ENCODE results near the gene ZNF165. TPM values are rescaled to one million over a fixed set of nuclear protein-coding genes. Genes with fewer than 3 reads are reported as not detected.

The ZNF165 gene
- total and polyA plus RNA-seq, 2 of the 13 experiments (the other 11 are each of a cell fraction or from before 2014, with no cell fraction given), result 0.58 to 8.6 TPM

- TF ChIP-seq ARID5B (CRISPR knock-in tag; IDR thresholded peaks at IDR 0.05), result peak; percentile 77
- TF ChIP-seq CBFB (CRISPR knock-in tag; IDR thresholded peaks at IDR 0.05), result peak; percentile 93
- TF ChIP-seq ZNF784 (CRISPR knock-in tag; IDR thresholded peaks at IDR 0.05; ENCODE audit: borderline replicate concordance), result peak; percentile 99
- TF ChIP-seq ZC3H4 (CRISPR knock-in tag; IDR thresholded peaks at IDR 0.05; ENCODE audit: borderline replicate concordance), result peak; percentile 71; the same call in 1 of the 2 replicates
- TF ChIP-seq ZBTB42 (CRISPR knock-in tag; IDR thresholded peaks at IDR 0.05), result no peak
- peak; percentile 71 for TF ChIP-seq GMEB2 (CRISPR knock-in tag; IDR thresholded peaks at IDR 0.05; ENCODE audit: low read depth)
- TF ChIP-seq SOX13 (IDR thresholded peaks at IDR 0.05), result 0 out of 2 replicates have a peak, but pooled peaks have one; percentile 10
- TF ChIP-seq SOX13 (CRISPR knock-in tag; conservative IDR thresholded peaks at IDR 0.05 in 1 of 2, IDR thresholded peaks at IDR 0.05 in 1 of 2), result peak in 1 of 2 experiments; percentile 71; a peak in 2 of 4 replicates
- peak; percentile 98 for TF ChIP-seq ZNF350 (CRISPR knock-in tag; IDR thresholded peaks at IDR 0.05; ENCODE audit: borderline replicate concordance, low read depth)
- peak; percentile 83 for TF ChIP-seq GATAD2A (CRISPR knock-in tag; IDR thresholded peaks at IDR 0.05)
- TF ChIP-seq MEIS2 (CRISPR knock-in tag; IDR thresholded peaks at IDR 0.05), result peak; percentile 65; the same call in 1 of the 2 replicates
- peak; percentile 95 for TF ChIP-seq ZNF614 (CRISPR knock-in tag; IDR thresholded peaks at IDR 0.05; ENCODE audit: borderline replicate concordance)
- TF ChIP-seq ZNF205 (CRISPR knock-in tag; IDR thresholded peaks at IDR 0.05), result no peak; the same call in none of the 2 replicates
- TF ChIP-seq ZNF883 (CRISPR knock-in tag; IDR thresholded peaks at IDR 0.05; ENCODE audit: not compliant biosample characterization), result peak; percentile 90
- peak; percentile 90 for TF ChIP-seq RFX1 (IDR thresholded peaks at IDR 0.05)
- TF ChIP-seq ZHX1 (CRISPR knock-in tag; IDR thresholded peaks at IDR 0.05; ENCODE audit: low read depth), result peak; percentile 98
- TF ChIP-seq HMG20B (CRISPR knock-in tag; conservative IDR thresholded peaks at IDR 0.05), result peak; percentile 85
- TF ChIP-seq ZNF660 (CRISPR knock-in tag; IDR thresholded peaks at IDR 0.05; ENCODE audit: borderline replicate concordance, low read depth), result no peak
- no peak for TF ChIP-seq SMARCE1 (IDR thresholded peaks at IDR 0.05; ENCODE audit: borderline replicate concordance)
These were observed 490 bp downstream of the ZNF165 start (continued) for GRCh38 chr6:28080631-28081485.

All from HepG2 (cell line).